ENCODE measurements around the gene YBX2.

Gene YBX2

GRCh38 chr17:7328009-7328408, 33.6 kb upstream of the YBX2 start:
- no peak for TF ChIP-seq CTCF (IDR thresholded peaks at IDR 0.05; ENCODE audit: extremely low read depth, insufficient read depth, missing control alignments)
- no peak for DNase-seq (ENCODE audit: low spot score)
- in situ Hi-C loops (cut with MboI; ENCODE audit: low pct_unique_long_range_greater_than_20kb, low sequenced_read_pairs, unreplicated experiment): no loop called here

- TF ChIP-seq CTCF (IDR thresholded peaks at IDR 0.05; ENCODE audit: extremely low read depth, insufficient read depth, missing control alignments): no peak
- in situ Hi-C loops (cut with MboI; ENCODE audit: low pct_unique_long_range_greater_than_20kb, low sequenced_read_pairs, unreplicated experiment): no loop called here
Observed at GRCh38 chr17:7327501-7327900, 33.1 kb upstream of the YBX2 start.

GRCh38 chr17:7327056-7327455, 32.6 kb upstream of the YBX2 start:
- no peak for TF ChIP-seq CTCF (IDR thresholded peaks at IDR 0.05; ENCODE audit: extremely low read depth, insufficient read depth, missing control alignments)
- in situ Hi-C loops (cut with MboI; ENCODE audit: low pct_unique_long_range_greater_than_20kb, low sequenced_read_pairs, unreplicated experiment): no loop called here
- no peak for DNase-seq (ENCODE audit: low spot score)

More at GRCh38 chr17:7327501-7327900, 33.1 kb upstream of the YBX2 start:
- no peak for DNase-seq (ENCODE audit: low spot score)

GRCh38 chr17:7326186-7326585, 31.7 kb upstream of the YBX2 start:
- DNase-seq (ENCODE audit: low spot score): no peak
- in situ Hi-C loops (cut with MboI; ENCODE audit: low pct_unique_long_range_greater_than_20kb, low sequenced_read_pairs, unreplicated experiment): no loop called here
- no peak for TF ChIP-seq CTCF (IDR thresholded peaks at IDR 0.05; ENCODE audit: extremely low read depth, insufficient read depth, missing control alignments)

- no peak for TF ChIP-seq CTCF (IDR thresholded peaks at IDR 0.05; ENCODE audit: extremely low read depth, insufficient read depth, missing control alignments)
- in situ Hi-C loops (cut with MboI; ENCODE audit: low pct_unique_long_range_greater_than_20kb, low sequenced_read_pairs, unreplicated experiment): no loop called here
Observed at GRCh38 chr17:7325031-7325528, 30.6 kb upstream of the YBX2 start.

GRCh38 chr17:7324438-7324779, 30.0 kb upstream of the YBX2 start:
- DNase-seq (ENCODE audit: low spot score): no peak
- no peak for TF ChIP-seq CTCF (IDR thresholded peaks at IDR 0.05; ENCODE audit: extremely low read depth, insufficient read depth, missing control alignments)
- in situ Hi-C loops (cut with MboI; ENCODE audit: low pct_unique_long_range_greater_than_20kb, low sequenced_read_pairs, unreplicated experiment): no loop called here

More at GRCh38 chr17:7325031-7325528, 30.6 kb upstream of the YBX2 start:
- DNase-seq (ENCODE audit: low spot score): no peak
